ENCODE data around the gene UBAP1L. TPM values are rescaled to one million over a fixed set of nuclear protein-coding genes. Genes with fewer than 3 reads are reported as not detected.

The UBAP1L gene
- 0.29 to 1.4 TPM (median 0.61 TPM) in 5 replicates for total RNA-seq (2022; extraction: Qiagen RNA extraction)

GRCh38 chr15:65115086-65115485 lies at the start of gene UBAP1L:
Gene UBAP1L, minus strand, starts transcription at chr15:65115200. Its CDS starts 8,985 bp downstream, at chr15:65106215.

GRCh38 chr15:65133548-65134200 lies 18.7 kb upstream of the UBAP1L start, which contains the start of gene PDCD7:
Gene PDCD7, minus strand, starts transcription at chr15:65133808. Its CDS starts 27 bp downstream, at chr15:65133781.

GRCh38 chr15:65076486-65077290 lies 38.3 kb downstream of the UBAP1L start, which contains the start of gene KBTBD13:
Gene KBTBD13, plus strand, starts transcription at chr15:65076746. Its CDS starts 70 bp downstream, at chr15:65076816.

DNA sequence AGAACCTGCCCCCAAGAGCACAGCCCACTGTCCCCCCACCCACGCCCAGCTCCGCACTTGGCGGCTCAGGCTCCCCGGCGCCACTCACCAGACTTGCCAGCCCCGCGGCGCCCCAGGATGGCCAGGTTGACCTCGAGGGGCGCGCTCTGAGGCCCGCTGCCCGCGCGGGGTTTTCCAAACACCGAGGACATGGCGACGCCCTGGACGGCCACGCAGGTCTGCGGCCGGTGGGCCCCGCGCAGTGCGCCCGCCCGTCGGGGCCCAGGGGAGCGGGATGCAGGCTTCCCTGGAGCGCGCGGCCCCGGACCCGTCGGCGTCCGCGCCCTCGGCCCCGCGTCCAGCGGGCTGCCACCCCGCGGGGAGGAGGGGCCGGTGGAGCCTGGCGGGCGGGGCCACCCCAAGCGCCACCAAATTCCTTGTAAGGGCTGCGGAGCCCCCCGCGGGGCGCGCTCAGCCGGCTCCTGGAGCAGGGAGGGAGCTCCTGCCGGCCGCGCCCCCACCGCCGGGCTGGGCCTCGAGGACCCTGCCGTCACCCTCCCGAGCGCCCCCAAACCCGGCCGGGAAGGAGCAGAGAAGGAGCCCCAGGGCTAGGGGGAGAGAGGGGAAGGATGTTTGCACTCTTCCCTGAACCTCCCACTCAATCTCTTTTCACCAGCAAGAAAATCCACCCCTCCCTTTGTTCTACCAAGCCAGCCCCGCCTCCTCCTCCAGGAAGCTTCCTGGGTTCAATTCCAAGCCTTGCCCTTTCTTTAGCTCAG lies 47.2 kb downstream of the UBAP1L start, which contains the start of gene RASL12:
Gene RASL12, minus strand, starts transcription at position 347 of the 758 bp plus-strand sequence. Its CDS starts 156 bp downstream, at position 191.

GRCh38 chr15:65044724-65045481 lies 70.1 kb downstream of the UBAP1L start, which contains the start of gene SLC51B:
Gene SLC51B, plus strand, starts transcription at chr15:65045387. Its CDS starts 4,618 bp downstream, at chr15:65050005.

Other genes starting within 250 kb of the UBAP1L start
- 1.2 to 2.1 TPM (median 1.7 TPM) in 5 replicates for gene ANKDD1A, start 203.3 kb downstream of the UBAP1L start, total RNA-seq (2022; extraction: Qiagen RNA extraction)
- 115 to 133 TPM (median 124 TPM) in 5 replicates for gene SPG21, start 125.3 kb downstream of the UBAP1L start, total RNA-seq (2022; extraction: Qiagen RNA extraction)
- gene MTFMT, start 85.6 kb downstream of the UBAP1L start, total RNA-seq (2022; extraction: Qiagen RNA extraction) = 25.0 to 29.4 TPM (median 25.8 TPM) in 5 replicates
- gene SLC51B, start 69.8 kb downstream of the UBAP1L start, total RNA-seq (2022; extraction: Qiagen RNA extraction) = 13.7 to 16.8 TPM (median 15.2 TPM) in 5 replicates
- gene RASL12, start 47.2 kb downstream of the UBAP1L start, total RNA-seq (2022; extraction: Qiagen RNA extraction) = 0.08 to 0.17 TPM (median 0.14 TPM) in 4 of 5 replicates, not detected in the other
- gene KBTBD13, start 38.5 kb downstream of the UBAP1L start, total RNA-seq (2022; extraction: Qiagen RNA extraction) = not detected in 5 replicates
- 24.3 to 28.7 TPM (median 27.5 TPM) in 5 replicates for gene PDCD7, start 18.6 kb upstream of the UBAP1L start, total RNA-seq (2022; extraction: Qiagen RNA extraction)
- 42.3 to 55.1 TPM (median 51.9 TPM) in 5 replicates for gene CLPX, start 70.1 kb upstream of the UBAP1L start, total RNA-seq (2022; extraction: Qiagen RNA extraction)
- 0.60 to 0.79 TPM (median 0.71 TPM) in 5 replicates for gene CILP, start 96.3 kb upstream of the UBAP1L start, total RNA-seq (2022; extraction: Qiagen RNA extraction)
- gene PARP16, start 171.7 kb upstream of the UBAP1L start, total RNA-seq (2022; extraction: Qiagen RNA extraction) = 9.6 to 12.7 TPM (median 11.1 TPM) in 5 replicates
- not detected in 5 replicates for gene RNU5A-1, start 180.9 kb upstream of the UBAP1L start, total RNA-seq (2022; extraction: Qiagen RNA extraction)
- not detected in 5 replicates for gene RNU5B-1, start 189.5 kb upstream of the UBAP1L start, total RNA-seq (2022; extraction: Qiagen RNA extraction)